ENCODE results near the gene THADA. TPM values are rescaled to one million over a fixed set of nuclear protein-coding genes. Genes with fewer than 3 reads are reported as not detected.

Gene THADA
- total RNA-seq, 1 experiment from 2014 or later, result 27.5 TPM

DNA sequence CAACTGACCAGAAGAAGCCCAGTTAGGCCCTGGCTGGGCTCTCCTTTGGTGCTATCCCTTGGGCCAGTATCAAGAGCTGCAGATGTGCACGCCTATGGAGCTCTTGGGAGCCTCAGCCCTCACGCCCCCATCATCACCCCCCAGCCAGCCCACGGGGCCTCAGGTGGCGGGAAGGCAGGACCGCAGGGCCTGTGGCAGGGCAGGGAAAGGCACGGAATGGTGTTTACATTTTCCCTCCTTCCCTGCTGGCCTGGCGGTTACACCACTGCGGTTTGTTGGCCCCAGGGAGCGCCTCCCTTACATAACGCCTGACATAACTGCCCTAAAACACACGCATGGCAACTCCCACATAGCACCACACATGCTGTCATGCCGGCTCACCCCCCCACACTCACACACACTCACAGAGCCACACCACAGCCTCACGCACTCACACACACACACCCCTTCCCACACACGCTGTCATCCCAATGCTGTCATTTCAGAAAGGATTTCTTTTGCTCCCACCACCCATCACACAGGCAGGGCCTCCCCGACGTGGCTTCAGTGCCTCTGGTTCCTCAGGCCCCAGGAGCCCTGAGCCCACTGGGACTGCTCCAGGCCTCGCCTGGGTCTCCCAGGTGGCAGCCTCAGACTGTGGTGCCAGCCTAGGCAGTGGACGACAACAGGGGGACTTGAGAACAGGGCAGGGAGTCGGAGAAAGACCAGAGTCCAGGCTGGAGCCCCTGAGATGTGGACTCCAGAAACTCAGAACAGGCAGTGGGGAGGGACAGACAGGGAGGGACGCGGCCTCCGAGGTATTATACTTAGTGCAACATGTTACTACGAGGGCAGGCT lies 385.2 kb downstream of the THADA start:
- TF ChIP-seq NR3C1 (CRISPR knock-in tag; conservative IDR thresholded peaks at IDR 0.05; ENCODE audit: low read depth) (no peak), GABPB1 (CRISPR knock-in tag; IDR thresholded peaks at IDR 0.05) (peak; percentile 87), EMX1 (CRISPR knock-in tag; IDR thresholded peaks at IDR 0.05) (no peak), NFYB (CRISPR knock-in tag; conservative IDR thresholded peaks at IDR 0.05; ENCODE audit: low read depth) (0 out of 2 replicates have a peak, but pooled peaks have one; percentile 5), JAZF1 (CRISPR knock-in tag; IDR thresholded peaks at IDR 0.05) (no peak)
- TF ChIP-seq, protein P1, sequence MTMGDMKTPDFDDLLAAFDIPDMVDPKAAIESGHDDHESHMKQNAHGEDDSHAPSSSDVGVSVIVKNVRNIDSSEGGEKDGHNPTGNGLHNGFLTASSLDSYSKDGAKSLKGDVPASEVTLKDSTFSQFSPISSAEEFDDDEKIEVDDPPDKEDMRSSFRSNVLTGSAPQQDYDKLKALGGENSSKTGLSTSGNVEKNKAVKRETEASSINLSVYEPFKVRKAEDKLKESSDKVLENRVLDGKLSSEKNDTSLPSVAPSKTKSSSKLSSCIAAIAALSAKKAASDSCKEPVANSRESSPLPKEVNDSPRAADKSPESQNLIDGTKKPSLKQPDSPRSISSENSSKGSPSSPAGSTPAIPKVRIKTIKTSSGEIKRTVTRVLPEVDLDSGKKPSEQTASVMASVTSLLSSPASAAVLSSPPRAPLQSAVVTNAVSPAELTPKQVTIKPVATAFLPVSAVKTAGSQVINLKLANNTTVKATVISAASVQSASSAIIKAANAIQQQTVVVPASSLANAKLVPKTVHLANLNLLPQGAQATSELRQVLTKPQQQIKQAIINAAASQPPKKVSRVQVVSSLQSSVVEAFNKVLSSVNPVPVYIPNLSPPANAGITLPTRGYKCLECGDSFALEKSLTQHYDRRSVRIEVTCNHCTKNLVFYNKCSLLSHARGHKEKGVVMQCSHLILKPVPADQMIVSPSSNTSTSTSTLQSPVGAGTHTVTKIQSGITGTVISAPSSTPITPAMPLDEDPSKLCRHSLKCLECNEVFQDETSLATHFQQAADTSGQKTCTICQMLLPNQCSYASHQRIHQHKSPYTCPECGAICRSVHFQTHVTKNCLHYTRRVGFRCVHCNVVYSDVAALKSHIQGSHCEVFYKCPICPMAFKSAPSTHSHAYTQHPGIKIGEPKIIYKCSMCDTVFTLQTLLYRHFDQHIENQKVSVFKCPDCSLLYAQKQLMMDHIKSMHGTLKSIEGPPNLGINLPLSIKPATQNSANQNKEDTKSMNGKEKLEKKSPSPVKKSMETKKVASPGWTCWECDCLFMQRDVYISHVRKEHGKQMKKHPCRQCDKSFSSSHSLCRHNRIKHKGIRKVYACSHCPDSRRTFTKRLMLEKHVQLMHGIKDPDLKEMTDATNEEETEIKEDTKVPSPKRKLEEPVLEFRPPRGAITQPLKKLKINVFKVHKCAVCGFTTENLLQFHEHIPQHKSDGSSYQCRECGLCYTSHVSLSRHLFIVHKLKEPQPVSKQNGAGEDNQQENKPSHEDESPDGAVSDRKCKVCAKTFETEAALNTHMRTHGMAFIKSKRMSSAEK (CRISPR knock-in tag; IDR thresholded peaks at IDR 0.05; ENCODE audit: borderline replicate concordance), result no peak
- Mint-ChIP-seq H3K36me3 (no peaks in the 10 kb centered on the region), H3K27ac (no peak overlapping the region), H3K4me1 (peaks cover 40% of the 10 kb centered on the region), H3K4me3 (no peak overlapping the region), H3K27me3 (ENCODE audit: low read depth) (no peaks in the 10 kb centered on the region), H3K9me3 (no peaks in the 10 kb centered on the region)
- ChIA-PET CTCF (interaction anchor here (0.9 to 1.0 kb wide), 2 partner anchors 11 to 16 kb away, joined by 3 read pairs; partner anchors contain the start of gene ZFP36L2), POLR2A (no interaction called here)
- no peak for DNase-seq (ENCODE audit: low spot score)
- no peak for ATAC-seq

DNA sequence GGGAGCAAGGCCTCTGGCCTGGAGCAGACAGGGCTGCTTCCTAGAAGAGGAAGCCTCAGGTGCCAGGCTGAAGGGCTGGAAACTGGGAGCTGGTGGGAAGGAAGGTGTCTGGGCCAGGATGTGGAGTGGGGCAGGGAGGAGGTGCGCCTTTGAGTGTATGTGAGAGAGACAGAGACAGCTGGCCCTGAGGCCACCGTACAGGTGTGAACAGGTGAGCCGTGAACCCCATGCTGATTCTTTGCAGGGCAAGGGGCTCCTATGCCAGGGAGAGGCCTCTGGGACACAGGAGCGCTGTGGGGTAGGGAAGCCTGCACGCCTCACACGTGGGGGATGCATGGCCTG lies 385.7 kb downstream of the THADA start:
- POLR2A ChIA-PET, result no interaction called here

DNA sequence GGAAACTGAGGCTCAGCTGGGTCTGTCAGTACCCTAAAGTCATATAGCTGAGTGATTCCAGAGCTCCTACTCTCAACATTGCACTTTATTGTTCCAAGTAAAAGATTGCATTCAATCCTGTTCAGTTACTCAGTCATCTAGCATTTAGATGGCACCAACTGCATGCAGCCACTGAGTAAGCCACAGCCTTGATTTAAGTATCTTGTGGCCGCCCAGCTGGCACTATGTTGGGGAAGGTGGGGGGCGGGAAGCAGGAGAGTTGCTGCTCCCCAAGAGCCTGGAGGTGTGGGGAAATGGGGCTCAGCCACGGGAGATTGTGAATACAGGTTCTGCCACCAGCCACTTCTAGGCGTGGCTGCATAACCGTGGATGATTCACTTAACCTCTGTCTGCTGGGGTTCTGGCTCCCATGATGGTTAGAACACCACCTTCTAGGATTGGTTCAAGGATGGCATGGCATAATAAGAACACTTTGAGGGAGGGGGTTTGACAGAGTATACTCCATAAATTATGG lies 386.6 kb downstream of the THADA start:
- ChIA-PET CTCF (interaction anchor here (0.6 to 3.6 kb wide), 2 partner anchors 40 to 236 kb away, joined by 5 to 37 read pairs; no protein-coding TSS in a partner anchor), POLR2A (no interaction called here)
- DNase-seq (ENCODE audit: low spot score), result no peak
- ATAC-seq, result no peak
- Mint-ChIP-seq H3K4me1 (peaks cover 31% of the 10 kb centered on the region), H3K27ac (no peak overlapping the region), H3K36me3 (no peaks in the 10 kb centered on the region), H3K27me3 (ENCODE audit: low read depth) (no peaks in the 10 kb centered on the region), H3K9me3 (no peaks in the 10 kb centered on the region), H3K4me3 (no peak overlapping the region)
- TF ChIP-seq, protein P2, sequence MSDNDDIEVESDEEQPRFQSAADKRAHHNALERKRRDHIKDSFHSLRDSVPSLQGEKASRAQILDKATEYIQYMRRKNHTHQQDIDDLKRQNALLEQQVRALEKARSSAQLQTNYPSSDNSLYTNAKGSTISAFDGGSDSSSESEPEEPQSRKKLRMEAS (CRISPR knock-in tag; IDR thresholded peaks at IDR 0.05), result no peak
- TF ChIP-seq FOXJ3 (CRISPR knock-in tag; IDR thresholded peaks at IDR 0.05; ENCODE audit: borderline replicate concordance), result no peak
- TF ChIP-seq, protein P3, sequence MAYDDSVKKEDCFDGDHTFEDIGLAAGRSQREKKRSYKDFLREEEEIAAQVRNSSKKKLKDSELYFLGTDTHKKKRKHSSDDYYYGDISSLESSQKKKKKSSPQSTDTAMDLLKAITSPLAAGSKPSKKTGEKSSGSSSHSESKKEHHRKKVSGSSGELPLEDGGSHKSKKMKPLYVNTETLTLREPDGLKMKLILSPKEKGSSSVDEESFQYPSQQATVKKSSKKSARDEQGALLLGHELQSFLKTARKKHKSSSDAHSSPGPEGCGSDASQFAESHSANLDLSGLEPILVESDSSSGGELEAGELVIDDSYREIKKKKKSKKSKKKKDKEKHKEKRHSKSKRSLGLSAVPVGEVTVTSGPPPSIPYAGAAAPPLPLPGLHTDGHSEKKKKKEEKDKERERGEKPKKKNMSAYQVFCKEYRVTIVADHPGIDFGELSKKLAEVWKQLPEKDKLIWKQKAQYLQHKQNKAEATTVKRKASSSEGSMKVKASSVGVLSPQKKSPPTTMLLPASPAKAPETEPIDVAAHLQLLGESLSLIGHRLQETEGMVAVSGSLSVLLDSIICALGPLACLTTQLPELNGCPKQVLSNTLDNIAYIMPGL (CRISPR knock-in tag; IDR thresholded peaks at IDR 0.05), result no peak
- TF ChIP-seq, protein P4, sequence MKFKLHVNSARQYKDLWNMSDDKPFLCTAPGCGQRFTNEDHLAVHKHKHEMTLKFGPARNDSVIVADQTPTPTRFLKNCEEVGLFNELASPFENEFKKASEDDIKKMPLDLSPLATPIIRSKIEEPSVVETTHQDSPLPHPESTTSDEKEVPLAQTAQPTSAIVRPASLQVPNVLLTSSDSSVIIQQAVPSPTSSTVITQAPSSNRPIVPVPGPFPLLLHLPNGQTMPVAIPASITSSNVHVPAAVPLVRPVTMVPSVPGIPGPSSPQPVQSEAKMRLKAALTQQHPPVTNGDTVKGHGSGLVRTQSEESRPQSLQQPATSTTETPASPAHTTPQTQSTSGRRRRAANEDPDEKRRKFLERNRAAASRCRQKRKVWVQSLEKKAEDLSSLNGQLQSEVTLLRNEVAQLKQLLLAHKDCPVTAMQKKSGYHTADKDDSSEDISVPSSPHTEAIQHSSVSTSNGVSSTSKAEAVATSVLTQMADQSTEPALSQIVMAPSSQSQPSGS (CRISPR knock-in tag; IDR thresholded peaks at IDR 0.05; ENCODE audit: borderline replicate concordance, low read depth), result no peak
- TF ChIP-seq PRRX2 (CRISPR knock-in tag; IDR thresholded peaks at IDR 0.05), result no peak
- no peak for TF ChIP-seq TEAD4 (CRISPR knock-in tag; IDR thresholded peaks at IDR 0.05)
- TF ChIP-seq, protein P5, sequence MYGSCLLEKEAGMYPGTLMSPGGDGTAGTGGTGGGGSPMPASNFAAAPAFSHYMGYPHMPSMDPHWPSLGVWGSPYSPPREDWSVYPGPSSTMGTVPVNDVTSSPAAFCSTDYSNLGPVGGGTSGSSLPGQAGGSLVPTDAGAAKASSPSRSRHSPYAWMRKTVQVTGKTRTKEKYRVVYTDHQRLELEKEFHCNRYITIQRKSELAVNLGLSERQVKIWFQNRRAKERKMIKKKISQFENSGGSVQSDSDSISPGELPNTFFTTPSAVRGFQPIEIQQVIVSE (CRISPR knock-in tag; IDR thresholded peaks at IDR 0.05; ENCODE audit: borderline replicate concordance), result no peak

More for the DNA sequence above, 385.7 kb downstream of the THADA start:
- DNase-seq (ENCODE audit: low spot score), result no peak
- ATAC-seq, result no peak
- Mint-ChIP-seq H3K4me3 (no peak overlapping the region), H3K9me3 (no peaks in the 10 kb centered on the region), H3K36me3 (no peaks in the 10 kb centered on the region), H3K27me3 (ENCODE audit: low read depth) (no peaks in the 10 kb centered on the region), H3K4me1 (peaks cover 34% of the 10 kb centered on the region), H3K27ac (peak overlapping the region; percentile 37)
- CTCF ChIA-PET, result interaction anchor here (0.9 to 1.0 kb wide), 2 partner anchors 10 to 17 kb away, joined by 3 read pairs; partner anchors contain the start of gene ZFP36L2
- TF ChIP-seq NFYB (CRISPR knock-in tag; conservative IDR thresholded peaks at IDR 0.05; ENCODE audit: low read depth) (0 out of 2 replicates have a peak, but pooled peaks have one; percentile 6), SMAD4 (CRISPR knock-in tag; IDR thresholded peaks at IDR 0.05) (no peak)
- TF ChIP-seq, protein P6, sequence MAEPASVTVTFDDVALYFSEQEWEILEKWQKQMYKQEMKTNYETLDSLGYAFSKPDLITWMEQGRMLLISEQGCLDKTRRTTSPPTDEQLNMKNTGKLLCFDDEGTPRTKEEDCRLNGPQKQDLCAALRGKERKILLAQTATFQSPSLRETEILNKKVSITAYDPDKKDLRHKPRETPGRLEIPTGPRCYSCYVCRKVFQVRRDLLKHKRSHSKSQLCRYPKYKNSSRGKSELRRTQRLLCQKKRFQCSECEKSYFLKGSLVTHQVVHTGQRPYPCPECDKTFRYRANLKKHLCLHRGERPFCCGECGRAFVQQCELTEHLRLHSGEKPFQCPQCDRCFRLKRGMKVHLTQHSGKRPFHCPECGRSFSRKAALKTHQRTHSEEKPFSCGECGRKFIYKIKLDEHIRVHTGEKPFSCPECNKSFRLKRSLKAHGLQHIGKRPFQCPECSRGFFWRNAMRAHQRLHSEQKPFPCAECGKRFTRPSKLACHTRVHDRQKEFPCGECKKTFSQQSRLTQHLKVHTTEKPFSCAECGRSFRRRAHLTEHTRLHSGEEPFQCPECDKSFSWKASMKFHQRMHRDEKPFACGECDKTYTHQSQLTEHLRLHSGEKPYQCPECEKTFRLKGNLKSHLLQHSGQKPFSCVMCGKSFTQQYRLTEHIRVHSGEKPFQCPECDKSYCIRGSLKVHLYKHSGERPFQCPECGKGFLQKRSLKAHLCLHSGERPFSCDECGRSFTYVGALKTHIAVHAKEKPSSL (CRISPR knock-in tag; conservative IDR thresholded peaks at IDR 0.05), result no peak
